Omental fat pad (tissue), 4 donors: ENCODE measurements around the gene HOXA9. TPM values are rescaled to one million over a fixed set of nuclear protein-coding genes. Genes with fewer than 3 reads are reported as not detected.

ENCODE experiments used
- ATAC-seq: fragments of 150-250 bp; one replicate; pipeline ENCODE4 v1.9.1; 2016; ENCODE audit warnings: mild to moderate bottlenecking, moderate library complexity; ENCODE audit not compliant: low FRiP score
- DNase-seq: peaks from one replicate; pipeline ENCODE4 v3.0.0-alpha.2; 2019; ENCODE audit warnings: low spot score
- CTCF ChIP-seq, 3 donors: fragments of 450-650 bp; IDR thresholded peaks; one replicate each; pipeline ENCODE4 v1.5.1; 2016 to 2017; ENCODE audit warnings: antibody characterized with exemption in 3 of 3, mild to moderate bottlenecking in 3 of 3, moderate library complexity in 2 of 3
- total RNA-seq, 4 donors: library from RNA; depleted of rRNA; stranded (reverse); fragments of >200 nt; gene quantifications; one replicate each; pipeline ENCODE4 v1.1.0, GENCODE V29; 2016

HOXA9 gene
- total RNA-seq, 4 donors from 2014 or later, result 0.19 to 2.4 (median 1.0) TPM; not detected in 1

- no peak for ATAC-seq
- no peak for TF ChIP-seq CTCF (IDR thresholded peaks at IDR 0.05)
- no peak for DNase-seq
Observed at GRCh38 chr7:27199849-27200760, 34.8 kb upstream of the HOXA9 start, which contains the start of gene HOXA13. HOXA13 (minus strand) TSS chr7:27200091; CDS start chr7:27200077, 14 bp downstream.

DNA sequence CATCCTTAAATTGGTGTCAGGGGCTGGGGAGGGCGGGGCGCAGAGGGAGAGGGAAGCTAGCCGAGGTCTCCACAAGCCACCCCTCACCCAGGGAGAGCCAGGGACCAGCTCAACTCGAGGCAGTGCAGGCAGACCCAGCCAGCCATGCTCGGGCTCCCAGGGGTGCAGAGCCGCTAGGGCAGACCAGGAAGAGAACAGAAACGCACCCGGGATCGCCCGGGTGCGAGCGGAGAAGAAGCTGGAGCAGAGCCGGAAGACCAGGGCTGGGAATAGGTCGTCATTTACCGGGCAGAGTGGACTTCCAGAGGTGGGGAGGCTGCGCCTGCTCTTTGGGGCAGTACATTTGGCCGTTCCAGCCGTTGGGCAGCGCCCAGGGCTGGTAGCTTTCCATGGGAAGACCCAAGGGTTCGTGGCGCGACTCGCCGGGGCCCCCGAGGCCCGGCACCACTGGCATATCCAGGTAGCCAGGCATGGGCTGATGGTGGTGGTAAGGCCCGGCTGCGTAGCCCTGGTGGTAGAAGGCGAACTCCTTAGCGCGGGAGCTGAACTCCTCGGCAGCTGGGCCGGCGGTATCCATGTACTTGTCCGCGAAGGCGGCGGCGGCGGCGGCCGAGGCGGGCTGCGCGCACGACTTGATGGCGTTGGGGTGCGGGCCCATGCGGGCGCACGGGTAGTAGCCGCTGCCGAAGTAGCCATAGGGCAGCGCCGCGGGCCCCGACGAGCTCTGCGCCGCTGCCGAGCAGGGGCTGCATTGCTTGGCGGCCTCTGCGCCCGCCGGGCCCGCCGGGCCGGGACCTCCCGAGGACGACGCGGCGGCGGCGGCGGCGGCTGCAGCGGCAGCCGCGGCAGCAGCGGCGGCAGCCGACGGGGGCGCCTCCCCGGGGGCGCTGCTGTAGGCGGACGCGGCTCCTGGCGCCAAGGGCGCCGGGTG is 33.8 kb upstream of the HOXA9 start:
- ATAC-seq (no peak), DNase-seq (no peak)
- no peak for TF ChIP-seq CTCF (IDR thresholded peaks at IDR 0.05)

GRCh38 chr7:27198138-27198841 is 33.0 kb upstream of the HOXA9 start:
- no peak for ATAC-seq
- no peak for DNase-seq
- no peak for TF ChIP-seq CTCF (IDR thresholded peaks at IDR 0.05)

DNA sequence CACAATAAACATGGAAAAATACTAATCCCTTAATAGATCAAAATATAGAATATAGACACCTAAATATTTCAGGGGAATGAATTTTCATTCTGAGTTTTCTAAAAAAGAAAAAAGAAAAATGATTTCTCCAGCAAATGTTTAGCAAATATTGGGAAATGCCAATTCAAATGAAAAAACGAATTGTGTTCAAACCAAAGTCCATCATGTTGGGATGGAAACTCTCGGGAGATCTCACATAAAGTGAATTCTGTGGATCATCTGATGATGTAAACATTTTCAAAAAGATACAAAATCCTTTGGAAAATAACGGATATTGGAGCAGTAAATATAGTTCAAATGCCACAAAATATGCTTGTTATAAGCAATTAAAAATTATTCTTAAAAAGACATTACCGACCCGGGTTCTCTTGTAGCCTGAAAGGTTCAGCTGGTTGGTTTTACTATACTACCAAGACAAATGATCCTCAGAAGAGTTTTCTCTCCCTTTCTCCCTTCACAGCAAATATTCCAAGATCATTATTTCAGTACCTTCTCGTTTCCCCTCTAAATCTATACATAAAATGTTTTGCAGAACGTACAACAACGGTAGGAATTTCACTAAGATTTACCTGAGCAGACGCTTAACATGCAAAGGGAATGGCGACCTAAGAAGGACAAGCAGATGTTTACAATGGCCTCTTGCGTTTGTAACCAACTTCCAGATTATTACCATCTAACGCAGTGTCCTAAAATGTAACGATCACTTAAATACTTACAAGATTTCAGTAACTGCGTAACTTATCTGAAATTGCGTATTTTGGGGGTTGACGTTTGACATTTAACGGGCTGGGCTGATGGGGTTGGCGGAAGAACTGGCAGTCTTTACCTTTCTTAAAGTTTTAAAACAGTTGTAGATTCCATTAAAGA is 32.1 kb upstream of the HOXA9 start:
- TF ChIP-seq CTCF (IDR thresholded peaks at IDR 0.05), result no peak
- DNase-seq, result no peak
- no peak for ATAC-seq

DNA sequence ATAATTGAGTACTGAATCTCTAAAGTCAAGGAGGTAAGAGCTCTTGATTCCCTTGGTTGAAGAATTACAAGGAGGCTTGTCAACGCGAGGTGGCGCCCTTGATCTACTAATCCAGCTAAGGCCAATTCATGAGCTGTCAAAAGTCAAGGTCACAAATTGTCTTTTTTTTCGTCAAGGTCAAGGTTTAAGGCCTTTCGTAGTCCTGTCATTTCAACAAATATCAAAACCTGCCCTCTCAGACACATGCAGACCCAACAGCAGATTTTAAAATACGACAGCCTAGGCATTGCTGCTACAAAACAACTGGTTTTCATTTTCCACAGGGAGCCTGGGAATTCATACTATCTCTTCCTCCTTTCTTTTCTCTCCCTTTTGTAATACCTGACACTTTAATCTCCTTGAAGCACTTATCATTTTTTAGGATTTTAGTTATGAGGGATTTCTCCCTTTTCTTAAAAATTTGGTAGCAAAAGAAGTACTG is 31.0 kb upstream of the HOXA9 start:
- ATAC-seq (no peak), DNase-seq (peak; percentile 98)
- peak in 1 of 3 donors; percentile 71 for TF ChIP-seq CTCF (IDR thresholded peaks at IDR 0.05)
